A549 (cell line): Measurements from ENCODE around the gene TRIM28. TPM values are rescaled to one million over a fixed set of nuclear protein-coding genes. Genes with fewer than 3 reads are reported as not detected.

Experiments
- ATAC-seq, 2 experiments: fragments of 200-7000 bp in 1 of 2; fragments of >200 bp in 1 of 2; cut with Nextera tagmentation in 1 of 2; cut with Tn5 transposase in 1 of 2; 3 replicates each; pipeline versions ENCODE4 v1.8.0 to v1.9.1; 2018 to 2020; ENCODE audit warnings: mild to moderate bottlenecking in 1 of 2, moderate library complexity in 1 of 2
- CTCF ChIA-PET: fragments of 300-600 bp; sonication (Branson Sonifier 250); formaldehyde crosslinking; extraction: SDS; loops from one replicate; lab custom pipeline; 2021; ENCODE audit warnings: antibody characterized with exemption, inconsistent platforms; lab: Yijun Ruan, JAX
- POLR2A ChIA-PET: fragments of 350-600 bp; formaldehyde crosslinking; extraction: SDS; loops from one replicate; lab custom pipeline; 2021; ENCODE audit warnings: antibody characterized with exemption, inconsistent platforms; lab: Yijun Ruan, JAX
- DNase-seq, 2 experiments: peaks; one replicate each; pipeline versions ENCODE4 v3.0.0 to v3.0.0-alpha.2; 2011 to 2016; ENCODE audit warnings: low read depth in 1 of 2, low spot score in 1 of 2
- FAIRE-seq: peaks from 2 replicates; lab custom pipeline; 2011; peaks lifted over from hg19 to GRCh38; lab: Jason Lieb, UNC
- H3K27ac ChIP-seq, 2 experiments: fragments of >200 bp; sonication (Bioruptor Twin); formaldehyde crosslinking; 3 replicates each; pipeline ENCODE4 v1.5.1; 2016 to 2017
- H3K4me1 ChIP-seq: fragments of >200 bp; sonication (Bioruptor Twin); formaldehyde crosslinking; 3 replicates; pipeline ENCODE4 v1.6.1; 2016
- H3K4me2 ChIP-seq: fragments of >200 bp; sonication (Bioruptor Twin); formaldehyde crosslinking; 3 replicates; pipeline ENCODE4 v1.6.1; 2016
- H3K4me3 ChIP-seq: fragments of >200 bp; sonication (Bioruptor Twin); formaldehyde crosslinking; 3 replicates; pipeline ENCODE4 v1.5.1; 2016
- H3K9me3 ChIP-seq: fragments of >200 bp; sonication (Bioruptor Twin); formaldehyde crosslinking; 3 replicates; pipeline ENCODE4 v1.6.1; 2016
- ATOH8 ChIP-seq: fragments of 250-450 bp; sonication (Bioruptor Pico); IDR thresholded peaks from 2 replicates; pipeline ENCODE4 v1.5.0; 2020; ENCODE audit warnings: low read depth, mild to moderate bottlenecking, moderate library complexity
- CBX8 ChIP-seq: fragments of 200-600 bp; sonication (generic); IDR thresholded peaks from 2 replicates; pipeline ENCODE4 v1.6.1; 2016
- CHD4 ChIP-seq: fragments of 200-600 bp; sonication (generic); IDR thresholded peaks from 2 replicates; pipeline ENCODE4 v1.6.1; 2016; ENCODE audit warnings: antibody characterized with exemption, mild to moderate bottlenecking, borderline replicate concordance
- EHF ChIP-seq: fragments of 250-450 bp; sonication (Bioruptor Pico); IDR thresholded peaks from 2 replicates; pipeline ENCODE4 v1.5.0; 2020; ENCODE audit warnings: mild to moderate bottlenecking
- ESRRA ChIP-seq: fragments of 150-350 bp; IDR thresholded peaks from 2 replicates; pipeline ENCODE4 v1.6.1; 2014; ENCODE audit warnings: mild to moderate bottlenecking, low read length, borderline replicate concordance
- HMGXB4 ChIP-seq: fragments of 250-450 bp; sonication (Bioruptor Pico); IDR thresholded peaks from 2 replicates; pipeline ENCODE4 v1.5.0; 2021; ENCODE audit warnings: mild to moderate bottlenecking, moderate library complexity, borderline replicate concordance
- HOXA7 ChIP-seq: fragments of 250-450 bp; sonication (Bioruptor Pico); IDR thresholded peaks from 2 replicates; pipeline ENCODE4 v1.5.0; 2020; ENCODE audit warnings: mild to moderate bottlenecking, moderate library complexity
- HOXB5 ChIP-seq: fragments of 250-450 bp; sonication (Bioruptor Pico); IDR thresholded peaks from 2 replicates; pipeline ENCODE4 v1.5.0; 2020; ENCODE audit warnings: mild to moderate bottlenecking, moderate library complexity
- JUN ChIP-seq, 2 experiments: fragments of >200 bp; sonication (Bioruptor Twin); formaldehyde crosslinking; IDR thresholded peaks; 2 replicates in 1 of 2; 3 replicates in 1 of 2; pipeline ENCODE4 v1.6.1; 2016 to 2017
- MAX ChIP-seq: IDR thresholded peaks from 2 replicates; pipeline ENCODE4 v1.6.1; 2012
- MYC ChIP-seq: IDR thresholded peaks from 2 replicates; pipeline ENCODE4 v1.6.1; 2012; ENCODE audit warnings: mild to moderate bottlenecking, inconsistent platforms, low read length, improper control_type of control experiment, borderline replicate concordance
- PBX3 ChIP-seq: IDR thresholded peaks from 2 replicates; pipeline ENCODE4 v1.6.1; 2012
- PHF8 ChIP-seq: fragments of 200-600 bp; sonication (generic); IDR thresholded peaks from 2 replicates; pipeline ENCODE4 v1.6.1; 2016; ENCODE audit warnings: low read depth, mild to moderate bottlenecking, antibody characterized with exemption, moderate library complexity, borderline replicate concordance
- RNF2 ChIP-seq: fragments of 200-600 bp; sonication (generic); IDR thresholded peaks from 2 replicates; pipeline ENCODE4 v1.6.1; 2016; ENCODE audit warnings: low read depth, mild to moderate bottlenecking, antibody characterized with exemption, moderate library complexity, borderline replicate concordance
- SREBF2 ChIP-seq: fragments of 450-650 bp; IDR thresholded peaks from 2 replicates; pipeline ENCODE4 v1.6.1; 2014; ENCODE audit warnings: mild to moderate bottlenecking, moderate library complexity
- TFCP2L1 ChIP-seq: fragments of 250-450 bp; sonication (Bioruptor Pico); IDR thresholded peaks from 2 replicates; pipeline ENCODE4 v1.5.0; 2021; ENCODE audit warnings: mild to moderate bottlenecking
- ZNF302 ChIP-seq: fragments of 250-450 bp; sonication (Bioruptor Pico); IDR thresholded peaks from 2 replicates; pipeline ENCODE4 v1.9.0; 2021; ENCODE audit warnings: inconsistent platforms, mild to moderate bottlenecking, moderate library complexity
- WGBS: methylation state at CpG from one replicate; pipeline ENCODE4 v1.1.6; 2017; ENCODE audit errors: missing lambda C conversion rate; 5-methylcytosine and 5-hydroxymethylcytosine counted together
- polyA plus RNA-seq, 4 experiments: library from polyadenylated mRNA; depleted of rRNA in 3 of 4; stranded (reverse); fragments of >200 nt; fragmentation: RNase III in 1 of 4; extraction: RNeasy Plus Mini Kit Qiagen cat#74134 plus additional on column Dnase treatment in 1 of 4; gene quantifications; 2 replicates in 3 of 4; 3 replicates in 1 of 4; pipeline ENCODE4 v1.2.3, GENCODE V29; 2011 to 2017

The TRIM28 gene
- polyA plus RNA-seq, 2 of the 4 experiments (the other 2 are of a cell fraction): 576 to 656 TPM

- TF ChIP-seq HMGXB4 (CRISPR knock-in tag) (no peak), MAX (no peak)
Observed at GRCh38 chr19:58566989-58567388, 23.1 kb downstream of the TRIM28 start (continued).

- no peak overlapping the region for H3K4me3 ChIP-seq
- POLR2A ChIA-PET: interaction anchor here (1.5 kb wide), 1 partner anchor 9 kb away, joined by 7 read pairs; no protein-coding TSS in a partner anchor
- 87% methylated on average over 4 of the region's 4 CpGs for WGBS
- no peaks in the 10 kb centered on the region for H3K9me3 ChIP-seq
- CTCF ChIA-PET: interaction anchor here (1.1 kb wide), 1 partner anchor 13 kb away, joined by 4 read pairs; no protein-coding TSS in a partner anchor
- ATAC-seq: no peak
- H3K4me1 ChIP-seq: peaks cover 7% of the 10 kb centered on the region
- H3K4me2 ChIP-seq: no peak overlapping the region
- no peak for DNase-seq
- no peak overlapping the region for H3K27ac ChIP-seq
- TF ChIP-seq EHF (CRISPR knock-in tag) (no peak), PHF8 (no peak), HOXA7 (no peak), CHD4 (no peak), MYC (no peak), HOXB5 (no peak), ATOH8 (CRISPR knock-in tag) (no peak), CBX8 (no peak), ZNF302 (CRISPR knock-in tag) (no peak)
- FAIRE-seq: no peak
Observed at GRCh38 chr19:58568453-58569130, 24.7 kb downstream of the TRIM28 start.

DNA sequence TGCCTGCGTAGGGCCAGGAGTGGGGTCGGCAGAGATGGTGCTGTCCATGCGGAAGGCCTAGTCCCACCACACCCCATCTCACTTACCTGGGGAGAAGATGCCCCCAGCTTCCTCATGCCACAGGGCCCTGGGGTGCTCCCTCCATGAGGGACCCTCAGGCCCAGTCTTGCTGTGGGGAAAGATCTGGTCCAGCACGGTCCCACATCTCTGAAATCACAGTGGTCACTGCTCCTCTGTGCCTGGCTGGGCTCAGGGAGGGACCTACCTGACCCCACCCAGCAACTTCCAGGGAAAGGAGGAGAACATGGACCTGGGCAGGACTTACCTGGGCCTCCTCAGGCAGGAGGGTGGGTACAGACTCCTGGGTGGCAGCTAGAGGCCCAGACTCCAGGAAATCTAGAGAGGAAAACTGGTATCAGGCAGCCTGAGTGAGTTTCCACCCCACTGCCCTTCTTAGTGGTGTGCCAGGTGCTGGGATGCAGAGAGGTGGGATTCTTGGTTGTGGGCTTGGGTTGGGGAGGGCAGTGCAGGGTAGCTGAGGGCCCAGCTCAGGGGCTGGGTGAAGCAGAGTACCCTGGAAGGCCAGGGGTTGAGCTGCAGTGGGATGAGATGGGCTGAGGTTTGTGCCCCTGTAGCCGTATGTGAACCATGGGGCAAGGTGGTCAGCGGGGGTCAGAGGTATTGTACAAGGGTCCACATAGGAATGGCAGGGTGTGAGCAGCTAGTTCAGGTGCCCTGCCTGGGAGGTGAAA lies 25.5 kb downstream of the TRIM28 start:
- Histone ChIP-seq H3K27ac (no peak overlapping the region), H3K4me2 (no peak overlapping the region), H3K4me3 (no peak overlapping the region), H3K4me1 (peaks cover 12% of the 10 kb centered on the region), H3K9me3 (no peaks in the 10 kb centered on the region)
- no peak for DNase-seq
- no peak for FAIRE-seq
- ChIA-PET POLR2A (interaction anchor here (1.0 to 1.9 kb wide), 2 partner anchors 10 to 26 kb away, joined by 5 to 6 read pairs; partner anchors contain the start of gene TRIM28), CTCF (interaction anchor here (1.0 kb wide), 1 partner anchor 10 kb away, joined by 3 read pairs; no protein-coding TSS in a partner anchor)
- ATAC-seq: no peak
- WGBS: 90% methylated on average over 6 of the region's 6 CpGs
- TF ChIP-seq HOXB5 (no peak), SREBF2 (no peak), JUN (IDR thresholded peaks at IDR 0.05) (0 out of 5 replicates have a peak, but pooled peaks of 1 of the 2 experiments have one; percentile 23), RNF2 (no peak), TFCP2L1 (CRISPR knock-in tag) (no peak), ESRRA (no peak), PBX3 (peak; percentile 46; the same call in 1 of the 2 replicates)
